GM12878 (cell line): ENCODE data around the gene STON1. TPM values are rescaled to one million over a fixed set of nuclear protein-coding genes. Genes with fewer than 3 reads are reported as not detected.

Experiments
- ATAC-seq: fragments of 200-7000 bp; cut with Tn5 transposase; 3 replicates; pipeline ENCODE4 v1.9.1; 2020; ENCODE audit warnings: mild to moderate bottlenecking, moderate library complexity
- BruUV-seq: library from RNA; stranded (reverse); fragments of 400-500 nt; replicated peaks from 2 replicates; lab custom pipeline; 2021; lab: Mats Ljungman, UMichigan
- CTCF ChIA-PET: fragments of 300-600 bp; sonication (Branson Sonifier 250); formaldehyde crosslinking; extraction: SDS; loops from one replicate; lab custom pipeline; 2021; ENCODE audit warnings: inconsistent platforms; lab: Yijun Ruan, JAX
- POLR2A ChIA-PET: fragments of 350-600 bp; formaldehyde crosslinking; extraction: SDS; loops from one replicate; lab custom pipeline; 2021; ENCODE audit warnings: inconsistent platforms; lab: Charles Lee
- RAD21 ChIA-PET: fragments of 300-600 bp; sonication (Branson Sonifier 250); formaldehyde crosslinking; loops from one replicate; lab custom pipeline; 2023; ENCODE audit warnings: antibody characterized with exemption; ENCODE audit not compliant: unreplicated experiment; lab: Charles Lee
- SMC1A ChIA-PET: fragments of 300-600 bp; sonication (Branson Sonifier 250); formaldehyde crosslinking; loops from one replicate; lab custom pipeline; 2023; ENCODE audit not compliant: unreplicated experiment, uncharacterized antibody; lab: Charles Lee
- DNase-seq: peaks from one replicate; pipeline ENCODE4 v3.0.0-alpha.2; 2011; ENCODE audit warnings: low read depth, low spot score
- FAIRE-seq: peaks from 3 replicates; lab custom pipeline; 2011; peaks lifted over from hg19 to GRCh38; lab: Jason Lieb, UNC
- H2AFZ ChIP-seq: 2 replicates; pipeline ENCODE4 v1.6.0; 2011; ENCODE audit warnings: low read depth, low read length, control low read depth; ENCODE audit not compliant: control insufficient read depth
- H3K27ac ChIP-seq: 2 replicates; pipeline ENCODE4 v1.5.1; 2011; ENCODE audit warnings: control low read depth; ENCODE audit not compliant: control insufficient read depth, insufficient read depth
- H3K27me3 ChIP-seq, 2 experiments: replicated peaks in 1 of 2; 2 replicates each; pipeline versions ENCODE4 v1.6.0 to v1.6.1; 2011; ENCODE audit warnings: low read length in 1 of 2; ENCODE audit not compliant: control insufficient read depth in 2 of 2, insufficient read depth in 2 of 2
- H3K36me3 ChIP-seq, 2 experiments: 2 replicates each; pipeline ENCODE4 v1.5.1; 2011; ENCODE audit warnings: low read length in 1 of 2; ENCODE audit not compliant: control insufficient read depth in 2 of 2, insufficient read depth in 2 of 2
- H3K4me1 ChIP-seq: 2 replicates; pipeline ENCODE4 v1.6.1; 2011; ENCODE audit warnings: mild to moderate bottlenecking, low read length, moderate library complexity, mixed read lengths; ENCODE audit not compliant: control insufficient read depth, insufficient read depth
- H3K4me2 ChIP-seq: 2 replicates; pipeline ENCODE4 v1.6.0; 2011; ENCODE audit warnings: control low read depth; ENCODE audit not compliant: control insufficient read depth, insufficient read depth
- H3K4me3 ChIP-seq: fragments of 200-600 bp; sonication (generic); 2 replicates; pipeline ENCODE4 v1.5.1; 2016
- H3K79me2 ChIP-seq: 2 replicates; pipeline ENCODE4 v1.6.0; 2011; ENCODE audit warnings: low read length; ENCODE audit not compliant: control insufficient read depth, insufficient read depth
- H3K9ac ChIP-seq: 2 replicates; pipeline ENCODE4 v1.8.0; 2011; ENCODE audit warnings: low read length, control low read depth, mixed read lengths; ENCODE audit not compliant: control insufficient read depth, insufficient read depth
- H3K9me3 ChIP-seq: replicated peaks from 3 replicates; pipeline ENCODE4 v1.5.1; 2011; ENCODE audit warnings: mild to moderate bottlenecking, low read length; ENCODE audit not compliant: control insufficient read depth, insufficient read depth
- H4K20me1 ChIP-seq: 2 replicates; pipeline ENCODE4 v1.6.0; 2011; ENCODE audit not compliant: control insufficient read depth, insufficient read depth
- FOXM1 ChIP-seq: IDR thresholded peaks from 2 replicates; pipeline ENCODE4 v1.6.1; 2012; ENCODE audit warnings: low read depth, mild to moderate bottlenecking, inconsistent platforms, low read length, moderate library complexity
- HDGF ChIP-seq: fragments of 450-650 bp; IDR thresholded peaks from 2 replicates; pipeline ENCODE4 v1.6.1; 2016; ENCODE audit warnings: antibody characterized with exemption
- IKZF1 ChIP-seq: fragments of 450-650 bp; conservative IDR thresholded peaks from 2 replicates; pipeline ENCODE4 v1.6.1; 2017; ENCODE audit warnings: antibody characterized with exemption, mild to moderate bottlenecking
- MYB ChIP-seq: fragments of 150-350 bp; IDR thresholded peaks from 2 replicates; pipeline ENCODE4 v1.6.1; 2014; ENCODE audit warnings: mild to moderate bottlenecking, low read depth, low read length, borderline replicate concordance
- NFIC ChIP-seq: IDR thresholded peaks from 2 replicates; pipeline ENCODE4 v1.6.1; 2012; ENCODE audit warnings: low read depth, mild to moderate bottlenecking, inconsistent platforms, low read length, moderate library complexity
- SMAD1 ChIP-seq: fragments of 450-650 bp; IDR thresholded peaks from 2 replicates; pipeline ENCODE4 v1.6.1; 2018; ENCODE audit warnings: mild to moderate bottlenecking, low read depth; ENCODE audit not compliant: partially characterized antibody
- SMAD5 ChIP-seq: IDR thresholded peaks from 2 replicates; pipeline ENCODE4 v1.6.1; 2016; ENCODE audit warnings: antibody characterized with exemption, low read depth
- SP1 ChIP-seq: IDR thresholded peaks from one replicate; pipeline ENCODE4 v1.6.1; 2011; ENCODE audit warnings: low read depth, low read length
- TARDBP ChIP-seq: IDR thresholded peaks from 2 replicates; pipeline ENCODE4 v1.6.1; 2016; ENCODE audit warnings: borderline replicate concordance
- ZBED1 ChIP-seq: IDR thresholded peaks from 2 replicates; pipeline ENCODE4 v1.6.1; 2016; ENCODE audit warnings: borderline replicate concordance
- ZBTB11 ChIP-seq: fragments of 450-650 bp; formaldehyde crosslinking; IDR thresholded peaks from 2 replicates; pipeline ENCODE4 v1.5.0; 2022; ENCODE audit warnings: mild to moderate bottlenecking, missing genetic modification characterization
- ZNF592 ChIP-seq: fragments of 450-650 bp; IDR thresholded peaks from 2 replicates; pipeline ENCODE4 v1.6.1; 2017; ENCODE audit warnings: mild to moderate bottlenecking, moderate library complexity
- WGBS: methylation state at CpG from one replicate; pipeline ENCODE4 v1.1.6; 2016; ENCODE audit warnings: low lambda C conversion rate; ENCODE audit not compliant: insufficient replicate concordance, insufficient coverage; ENCODE audit errors: missing lambda C conversion rate; 5-methylcytosine and 5-hydroxymethylcytosine counted together
- in situ Hi-C: fragments of 300-500 bp; cut with MboI; formaldehyde crosslinking; loops from 9 replicates; pipeline ENCODE4 v1.14.3; 2018; ENCODE audit warnings: mixed read lengths
- intact Hi-C: fragments of 100-400 bp; cut with micrococcal nuclease; formaldehyde crosslinking; loops from one replicate; pipeline ENCODE4 v1.14.2; 2022; ENCODE audit not compliant: unreplicated experiment
- polyA plus RNA-seq, 11 experiments: library from polyadenylated mRNA; depleted of rRNA in 4 of 11; unstranded in 6 of 11; stranded (reverse) in 5 of 11; fragments of >200 nt; fragmentation: Nextera tagmentation in 4 of 11; fragmentation: Illumina TruSeq in 1 of 11; extraction: Ambion mirVana in 4 of 11; extraction: Trizol in 1 of 11; gene quantifications; 1 replicate in 1 of 11; 2 replicates in 10 of 11; pipeline versions ENCODE4 v1.2.1 to v1.2.3, GENCODE V29; 2011 to 2016; ENCODE audit warnings: inconsistent platforms in 2 of 11, missing spikeins in 2 of 11, low read depth in 1 of 11
- total RNA-seq, 4 experiments: library from RNA; depleted of rRNA in 3 of 4; stranded (reverse); fragments of >200 nt in 3 of 4; fragmentation: Illumina TruSeq in 1 of 4; extraction: Trizol in 1 of 4; gene quantifications; 2 replicates each; pipeline versions ENCODE4 v1.2.1 to v1.2.3, GENCODE V29; 2013 to 2021
- TF ChIP-seq, protein P1 (sequence below), 3 experiments: IDR thresholded peaks in 2 of 3; conservative IDR thresholded peaks in 1 of 3; 2 replicates each; pipeline ENCODE4 v1.5.1; 2011; ENCODE audit warnings: low read depth in 3 of 3, low read length in 3 of 3, mild to moderate bottlenecking in 3 of 3, control low read depth in 2 of 3, moderate library complexity in 2 of 3, inconsistent platforms in 1 of 3, mixed read lengths in 1 of 3; ENCODE audit not compliant: control insufficient read depth in 2 of 3, insufficient read depth in 1 of 3; ENCODE audit errors: extremely low read depth in 1 of 3
- TF ChIP-seq, protein P2 (sequence below): IDR thresholded peaks from 2 replicates; pipeline ENCODE4 v1.6.1; 2012; ENCODE audit warnings: low read depth, low read length, improper control_type of control experiment

STON1 gene
- total and polyA plus RNA-seq, 10 of the 15 experiments (the other 5 are each of a cell fraction or from before 2014, with no cell fraction given), result 0.11 to 0.90 (median 0.22) TPM; not detected in 2

- ChIA-PET POLR2A (no interaction called here), SMC1A (no interaction called here), RAD21 (no interaction called here), CTCF (interaction anchor here (0.6 kb wide), 1 partner anchor 20 kb away, joined by 4 read pairs; no protein-coding TSS in a partner anchor)
- no peaks in the 10 kb centered on the region for H3K27me3 ChIP-seq
- H3K9ac ChIP-seq, result no peak overlapping the region
- FAIRE-seq (no peak), DNase-seq (no peak), ATAC-seq (no peak)
- no peaks in the 10 kb centered on the region for H3K9me3 ChIP-seq
- H2AFZ ChIP-seq, result no peak overlapping the region
- in situ Hi-C loops, result no loop called here
- H3K36me3 ChIP-seq, result peaks cover 2 to 26% of the 10 kb centered on the region in 2 experiments
- 100% methylated on average over 3 of the region's 3 CpGs for WGBS
- H3K79me2 ChIP-seq, result no peaks in the 10 kb centered on the region
- no peak overlapping the region for H3K27ac ChIP-seq
- H3K4me2 ChIP-seq, result no peak overlapping the region
- H3K4me3 ChIP-seq, result no peak overlapping the region
- BruUV-seq, result no TSS peak
- intact Hi-C loops, result no loop called here
- H3K4me1 ChIP-seq, result no peaks in the 10 kb centered on the region
- no peaks in the 10 kb centered on the region for H4K20me1 ChIP-seq
- no peak for TF ChIP-seq TARDBP
- TF ChIP-seq FOXM1, result no peak
- TF ChIP-seq HDGF, result no peak
- TF ChIP-seq, protein P1, sequence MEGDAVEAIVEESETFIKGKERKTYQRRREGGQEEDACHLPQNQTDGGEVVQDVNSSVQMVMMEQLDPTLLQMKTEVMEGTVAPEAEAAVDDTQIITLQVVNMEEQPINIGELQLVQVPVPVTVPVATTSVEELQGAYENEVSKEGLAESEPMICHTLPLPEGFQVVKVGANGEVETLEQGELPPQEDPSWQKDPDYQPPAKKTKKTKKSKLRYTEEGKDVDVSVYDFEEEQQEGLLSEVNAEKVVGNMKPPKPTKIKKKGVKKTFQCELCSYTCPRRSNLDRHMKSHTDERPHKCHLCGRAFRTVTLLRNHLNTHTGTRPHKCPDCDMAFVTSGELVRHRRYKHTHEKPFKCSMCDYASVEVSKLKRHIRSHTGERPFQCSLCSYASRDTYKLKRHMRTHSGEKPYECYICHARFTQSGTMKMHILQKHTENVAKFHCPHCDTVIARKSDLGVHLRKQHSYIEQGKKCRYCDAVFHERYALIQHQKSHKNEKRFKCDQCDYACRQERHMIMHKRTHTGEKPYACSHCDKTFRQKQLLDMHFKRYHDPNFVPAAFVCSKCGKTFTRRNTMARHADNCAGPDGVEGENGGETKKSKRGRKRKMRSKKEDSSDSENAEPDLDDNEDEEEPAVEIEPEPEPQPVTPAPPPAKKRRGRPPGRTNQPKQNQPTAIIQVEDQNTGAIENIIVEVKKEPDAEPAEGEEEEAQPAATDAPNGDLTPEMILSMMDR (IDR thresholded peaks at IDR 0.05 in 2 of 3, conservative IDR thresholded peaks at IDR 0.05 in 1 of 3; ENCODE audit: control insufficient read depth in 2 of 3, extremely low read depth in 1 of 3, insufficient read depth in 1 of 3, low read depth in 3 of 3, low read length in 3 of 3), result no peak
- TF ChIP-seq ZBTB11 (CRISPR knock-in tag), result no peak
- no peak for TF ChIP-seq SP1
- TF ChIP-seq IKZF1, result no peak
- TF ChIP-seq MYB, result no peak
- TF ChIP-seq, protein P2, sequence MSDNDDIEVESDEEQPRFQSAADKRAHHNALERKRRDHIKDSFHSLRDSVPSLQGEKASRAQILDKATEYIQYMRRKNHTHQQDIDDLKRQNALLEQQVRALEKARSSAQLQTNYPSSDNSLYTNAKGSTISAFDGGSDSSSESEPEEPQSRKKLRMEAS, result no peak
- no peak for TF ChIP-seq SMAD1
- TF ChIP-seq NFIC, result no peak
- no peak for TF ChIP-seq ZNF592
- no peak for TF ChIP-seq ZBED1
- no peak for TF ChIP-seq SMAD5
These were observed 18.0 kb upstream of the STON1 start for GRCh38 chr2:48511849-48512470.
